HEK293 (cell line): Measurements from ENCODE around the gene BIRC7.
A peak's percentile ranks its signal among the peaks of the same experiment; 100 is the strongest.

ENCODE experiments used
- CTCF ChIA-PET: fragments of 350-600 bp; formaldehyde crosslinking; extraction: SDS; loops from one replicate; lab custom pipeline; 2021; ENCODE audit warnings: antibody characterized with exemption; lab: Yijun Ruan, JAX
- POLR2A ChIA-PET: fragments of 300-600 bp; formaldehyde crosslinking; extraction: SDS; loops from one replicate; lab custom pipeline; 2020; ENCODE audit warnings: antibody characterized with exemption, inconsistent platforms; lab: Yijun Ruan, JAX
- H3K27ac ChIP-seq: fragments of 200-500 bp; sonication (Bioruptor generic); 2 replicates; pipeline ENCODE4 v1.5.1; 2014; ENCODE audit warnings: low read depth, low read length, control low read depth, inconsistent platforms; ENCODE audit errors: extremely low read depth
- H3K36me3 ChIP-seq, 2 experiments: fragments of 200-500 bp in 1 of 2; sonication (Bioruptor generic) in 1 of 2; 1 replicate in 1 of 2; 2 replicates in 1 of 2; pipeline ENCODE4 v1.5.1; 2014 to 2017; ENCODE audit warnings: inconsistent platforms in 2 of 2, low read length in 2 of 2; ENCODE audit not compliant: control insufficient read depth in 2 of 2, insufficient read depth in 1 of 2
- H3K4me1 ChIP-seq: fragments of 200-500 bp; sonication (Bioruptor generic); 2 replicates; pipeline ENCODE4 v1.5.1; 2014; ENCODE audit warnings: mild to moderate bottlenecking, low read length, inconsistent platforms; ENCODE audit not compliant: control insufficient read depth, insufficient read depth
- H3K4me3 ChIP-seq: 2 replicates; pipeline ENCODE4 v1.5.1; 2011; ENCODE audit warnings: low read depth, mild to moderate bottlenecking, control low read depth, low read length, moderate library complexity
- H3K9me3 ChIP-seq: fragments of 200-500 bp; sonication (Bioruptor generic); 2 replicates; pipeline ENCODE4 v1.5.1; 2014; ENCODE audit warnings: low read depth, low read length, inconsistent platforms; ENCODE audit not compliant: control insufficient read depth, insufficient read depth
- BCL11B ChIP-seq: fragments of 450-650 bp; formaldehyde crosslinking; IDR thresholded peaks from 2 replicates; pipeline ENCODE4 v1.5.1; 2016; ENCODE audit warnings: low read depth, missing biosample characterization, missing genetic modification characterization
- KLF7 ChIP-seq: fragments of 450-650 bp; formaldehyde crosslinking; IDR thresholded peaks from 2 replicates; pipeline ENCODE4 v1.5.1; 2016; ENCODE audit warnings: missing biosample characterization, missing genetic modification characterization, borderline replicate concordance
- PATZ1 ChIP-seq: fragments of 450-650 bp; formaldehyde crosslinking; IDR thresholded peaks from 2 replicates; pipeline ENCODE4 v1.5.1; 2016; ENCODE audit warnings: missing biosample characterization, missing genetic modification characterization
- PRDM6 ChIP-seq: fragments of 450-650 bp; formaldehyde crosslinking; IDR thresholded peaks from 2 replicates; pipeline ENCODE4 v1.5.1; 2017; ENCODE audit warnings: missing biosample characterization, missing genetic modification characterization
- ZBTB10 ChIP-seq: fragments of 450-650 bp; formaldehyde crosslinking; IDR thresholded peaks from 2 replicates; pipeline ENCODE4 v1.5.1; 2016; ENCODE audit warnings: missing biosample characterization, missing genetic modification characterization
- ZBTB20 ChIP-seq: fragments of 450-650 bp; formaldehyde crosslinking; IDR thresholded peaks from 2 replicates; pipeline ENCODE4 v1.5.1; 2016; ENCODE audit warnings: missing biosample characterization, missing genetic modification characterization
- ZBTB7A ChIP-seq: fragments of 450-650 bp; formaldehyde crosslinking; IDR thresholded peaks from 2 replicates; pipeline ENCODE4 v1.5.1; 2016; ENCODE audit warnings: low read depth, missing biosample characterization, missing genetic modification characterization
- ZEB2 ChIP-seq: fragments of 450-650 bp; formaldehyde crosslinking; IDR thresholded peaks from 2 replicates; pipeline ENCODE4 v1.5.1; 2016; ENCODE audit warnings: missing biosample characterization, missing genetic modification characterization
- ZFP69B ChIP-seq: fragments of 450-650 bp; formaldehyde crosslinking; IDR thresholded peaks from 2 replicates; pipeline ENCODE4 v1.5.1; 2016; ENCODE audit warnings: missing biosample characterization, missing genetic modification characterization
- ZNF112 ChIP-seq: fragments of 450-650 bp; formaldehyde crosslinking; IDR thresholded peaks from 2 replicates; pipeline ENCODE4 v1.5.0; 2017; ENCODE audit warnings: missing biosample characterization, missing genetic modification characterization
- ZNF221 ChIP-seq: fragments of 450-650 bp; formaldehyde crosslinking; IDR thresholded peaks from 2 replicates; pipeline ENCODE4 v1.5.1; 2017; ENCODE audit warnings: missing biosample characterization, missing genetic modification characterization, borderline replicate concordance
- ZNF341 ChIP-seq: fragments of 450-650 bp; formaldehyde crosslinking; IDR thresholded peaks from 2 replicates; pipeline ENCODE4; 2016; ENCODE audit warnings: low read depth, missing biosample characterization, missing genetic modification characterization
- ZNF398 ChIP-seq: fragments of 450-650 bp; formaldehyde crosslinking; IDR thresholded peaks from 2 replicates; pipeline ENCODE4 v1.5.1; 2017; ENCODE audit warnings: missing biosample characterization, missing genetic modification characterization
- ZNF426 ChIP-seq: fragments of 450-650 bp; formaldehyde crosslinking; IDR thresholded peaks from 2 replicates; pipeline ENCODE4 v1.5.1; 2017; ENCODE audit warnings: missing biosample characterization, missing genetic modification characterization, mild to moderate bottlenecking, inconsistent platforms, moderate library complexity
- ZNF529 ChIP-seq: fragments of 450-650 bp; formaldehyde crosslinking; IDR thresholded peaks from 2 replicates; pipeline ENCODE4 v1.5.1; 2017; ENCODE audit warnings: missing genetic modification characterization, missing biosample characterization; ENCODE audit not compliant: insufficient replicate concordance
- ZNF692 ChIP-seq: fragments of 450-650 bp; formaldehyde crosslinking; IDR thresholded peaks from 2 replicates; pipeline ENCODE4 v1.5.1; 2016; ENCODE audit warnings: missing biosample characterization, missing genetic modification characterization
- ZNF76 ChIP-seq: fragments of 450-650 bp; formaldehyde crosslinking; IDR thresholded peaks from 2 replicates; pipeline ENCODE4; 2016; ENCODE audit warnings: low read depth, missing biosample characterization, missing genetic modification characterization, borderline replicate concordance

The BIRC7 gene

GRCh38 chr20:63240004-63240403 lies 4.3 kb downstream of the BIRC7 start:
- no peaks in the 10 kb centered on the region for H3K36me3 ChIP-seq
- no peak overlapping the region for H3K27ac ChIP-seq
- H3K4me3 ChIP-seq: no peak overlapping the region
- TF ChIP-seq ZBTB7A (tag by site-specific recombination): no peak
- TF ChIP-seq ZFP69B: peak; percentile 87
- no peak for TF ChIP-seq ZNF221 (tag by site-specific recombination)
- peak; percentile 74 for TF ChIP-seq ZNF692
- TF ChIP-seq, all 188 proteins: peak for 2
- H3K4me1 ChIP-seq: no peaks in the 10 kb centered on the region
- ChIA-PET POLR2A (no interaction called here), CTCF (no interaction called here)
- H3K9me3 ChIP-seq: no peaks in the 10 kb centered on the region

- no peak overlapping the region for H3K27ac ChIP-seq
- TF ChIP-seq PRDM6 (tag by site-specific recombination): no peak
- no peak for TF ChIP-seq ZBTB20
- TF ChIP-seq PATZ1: no peak
- no peak for TF ChIP-seq ZNF341 (tag by site-specific recombination)
- TF ChIP-seq ZBTB10 (tag by site-specific recombination): no peak
- no peak for TF ChIP-seq ZNF529 (tag by site-specific recombination)
- no peaks in the 10 kb centered on the region for H3K9me3 ChIP-seq
- CTCF ChIA-PET: interaction anchor here (0.6 to 1.7 kb wide), 4 partner anchors 11 to 141 kb away, joined by 3 to 4 read pairs (median 4); no protein-coding TSS in a partner anchor
- H3K4me3 ChIP-seq: no peak overlapping the region
- H3K4me1 ChIP-seq: no peaks in the 10 kb centered on the region
- POLR2A ChIA-PET: interaction anchor here (0.6 kb wide), 2 partner anchors 228 to 1037 kb away, joined by 3 read pairs; no protein-coding TSS in a partner anchor
- no peaks in the 10 kb centered on the region for H3K36me3 ChIP-seq
Observed at GRCh38 chr20:63241272-63241671, 5.6 kb downstream of the BIRC7 start.

- Histone ChIP-seq H3K27ac (no peak overlapping the region), H3K36me3 (no peaks in the 10 kb centered on the region), H3K4me1 (no peaks in the 10 kb centered on the region), H3K4me3 (no peak overlapping the region), H3K9me3 (no peaks in the 10 kb centered on the region)
- ChIA-PET POLR2A (no interaction called here), CTCF (interaction anchor here (1.5 kb wide), 1 partner anchor 19 kb away, joined by 7 read pairs; no protein-coding TSS in a partner anchor)
- TF ChIP-seq KLF7 (tag by site-specific recombination) (no peak), ZNF76 (tag by site-specific recombination) (no peak), ZNF426 (no peak), ZNF398 (tag by site-specific recombination) (no peak), BCL11B (tag by site-specific recombination) (no peak), ZEB2 (tag by site-specific recombination) (no peak), ZNF112 (tag by site-specific recombination) (no peak)
Observed at GRCh38 chr20:63242736-63243135, 7.0 kb downstream of the BIRC7 start.
